Measurements from ENCODE around the gene PTPRU. TPM values are rescaled to one million over a fixed set of nuclear protein-coding genes. Genes with fewer than 3 reads are reported as not detected.
"Not testable (repeated sequence)": the region's sequence is repeated elsewhere in the genome, so short reads cannot be mapped to it uniquely, and the experiment has no call there.

PTPRU gene
- total RNA-seq, 1 donor from 2014 or later: 92.5 TPM

DNA sequence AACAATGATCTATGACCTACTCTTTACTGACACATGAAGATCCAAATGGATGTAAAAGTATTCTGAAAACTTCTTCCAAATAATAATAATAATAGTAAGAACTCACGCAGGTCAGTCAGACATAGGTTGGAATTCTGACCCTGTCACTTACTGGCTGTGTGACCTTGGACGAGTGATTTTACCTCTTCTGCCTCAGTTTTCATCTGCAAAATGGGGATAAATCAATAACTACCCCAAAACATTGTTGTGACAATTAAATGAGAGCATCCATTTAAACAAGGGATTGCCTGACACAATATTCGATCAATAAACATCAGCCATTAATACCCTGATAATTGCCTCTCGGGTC lies 6.1 kb upstream of the PTPRU start:
- peak overlapping the region; percentile 98 for H3K4me3 Mint-ChIP-seq (ENCODE audit: unreplicated experiment)
- H3K4me1 Mint-ChIP-seq (ENCODE audit: low read depth, unreplicated experiment): peaks cover 4% of the 10 kb centered on the region
- TF ChIP-seq, protein P1, sequence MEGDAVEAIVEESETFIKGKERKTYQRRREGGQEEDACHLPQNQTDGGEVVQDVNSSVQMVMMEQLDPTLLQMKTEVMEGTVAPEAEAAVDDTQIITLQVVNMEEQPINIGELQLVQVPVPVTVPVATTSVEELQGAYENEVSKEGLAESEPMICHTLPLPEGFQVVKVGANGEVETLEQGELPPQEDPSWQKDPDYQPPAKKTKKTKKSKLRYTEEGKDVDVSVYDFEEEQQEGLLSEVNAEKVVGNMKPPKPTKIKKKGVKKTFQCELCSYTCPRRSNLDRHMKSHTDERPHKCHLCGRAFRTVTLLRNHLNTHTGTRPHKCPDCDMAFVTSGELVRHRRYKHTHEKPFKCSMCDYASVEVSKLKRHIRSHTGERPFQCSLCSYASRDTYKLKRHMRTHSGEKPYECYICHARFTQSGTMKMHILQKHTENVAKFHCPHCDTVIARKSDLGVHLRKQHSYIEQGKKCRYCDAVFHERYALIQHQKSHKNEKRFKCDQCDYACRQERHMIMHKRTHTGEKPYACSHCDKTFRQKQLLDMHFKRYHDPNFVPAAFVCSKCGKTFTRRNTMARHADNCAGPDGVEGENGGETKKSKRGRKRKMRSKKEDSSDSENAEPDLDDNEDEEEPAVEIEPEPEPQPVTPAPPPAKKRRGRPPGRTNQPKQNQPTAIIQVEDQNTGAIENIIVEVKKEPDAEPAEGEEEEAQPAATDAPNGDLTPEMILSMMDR (IDR thresholded peaks at IDR 0.05; ENCODE audit: partially characterized antibody, unreplicated experiment): no peak
- peaks cover 3% of the 10 kb centered on the region for H3K27me3 Mint-ChIP-seq (ENCODE audit: unreplicated experiment)
- H3K36me3 Mint-ChIP-seq (ENCODE audit: unreplicated experiment): no peaks in the 10 kb centered on the region
- H3K9me3 Mint-ChIP-seq (ENCODE audit: unreplicated experiment): peaks cover 7% of the 10 kb centered on the region
- no peak for DNase-seq
- H3K27ac Mint-ChIP-seq (ENCODE audit: unreplicated experiment): peak overlapping the region; percentile 84

GRCh38 chr1:29230553-29231378 lies 5.6 kb upstream of the PTPRU start, which contains the start of gene MECR:
TSS of gene MECR (minus strand) at chr1:29230934. CDS start at chr1:29230906, 28 bp downstream.
- Mint-ChIP-seq H3K9me3 (ENCODE audit: unreplicated experiment) (peaks cover 8% of the 10 kb centered on the region), H3K27ac (ENCODE audit: unreplicated experiment) (peak within 1 kb of the TSS; percentile 84), H3K27me3 (ENCODE audit: unreplicated experiment) (peaks cover under 1% of the 10 kb centered on the region), H3K4me1 (ENCODE audit: low read depth, unreplicated experiment) (peaks cover 4% of the 10 kb centered on the region), H3K4me3 (ENCODE audit: unreplicated experiment) (peak within 1 kb of the TSS; percentile 98), H3K36me3 (ENCODE audit: unreplicated experiment) (no peaks in the 10 kb centered on the region)
- TF ChIP-seq, protein P1 (IDR thresholded peaks at IDR 0.05; ENCODE audit: partially characterized antibody, unreplicated experiment): no peak
- DNase-seq: peak; percentile 97

GRCh38 chr1:29232387-29232786 lies 3.9 kb upstream of the PTPRU start:
- Mint-ChIP-seq H3K27me3 (ENCODE audit: unreplicated experiment) (peaks cover 11% of the 10 kb centered on the region), H3K4me1 (ENCODE audit: low read depth, unreplicated experiment) (peaks cover 10% of the 10 kb centered on the region), H3K36me3 (ENCODE audit: unreplicated experiment) (peaks cover 6% of the 10 kb centered on the region), H3K4me3 (ENCODE audit: unreplicated experiment) (no peak overlapping the region), H3K9me3 (ENCODE audit: unreplicated experiment) (peaks cover 14% of the 10 kb centered on the region), H3K27ac (ENCODE audit: unreplicated experiment) (no peak overlapping the region)
- DNase-seq: no peak
- TF ChIP-seq, protein P1 (IDR thresholded peaks at IDR 0.05; ENCODE audit: partially characterized antibody, unreplicated experiment): no peak

DNA sequence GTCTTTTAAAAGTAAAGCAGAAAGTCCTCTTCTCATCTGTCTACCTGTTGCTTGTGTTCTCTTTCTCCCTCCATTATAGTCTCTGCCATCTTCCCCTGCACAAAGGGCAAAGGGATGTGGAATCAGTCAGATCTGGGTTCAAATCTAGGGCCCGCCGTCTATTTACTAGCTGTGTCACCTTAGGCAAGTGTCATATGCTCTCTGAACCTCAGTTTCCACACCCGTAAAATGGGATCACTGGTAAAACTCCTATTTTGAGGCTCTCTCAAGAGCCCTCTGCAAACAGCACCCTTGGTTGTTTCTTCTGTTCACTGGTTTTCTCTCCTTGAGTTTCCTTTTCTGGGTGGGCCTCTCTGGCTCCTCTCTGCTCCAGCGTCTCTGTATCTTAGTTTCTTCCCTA lies 2.6 kb upstream of the PTPRU start:
- no peak for DNase-seq
- TF ChIP-seq, protein P1 (IDR thresholded peaks at IDR 0.05; ENCODE audit: partially characterized antibody, unreplicated experiment): no peak
- Mint-ChIP-seq H3K4me3 (ENCODE audit: unreplicated experiment) (peak overlapping the region; percentile 47), H3K36me3 (ENCODE audit: unreplicated experiment) (peaks cover 6% of the 10 kb centered on the region), H3K9me3 (ENCODE audit: unreplicated experiment) (peaks cover 16% of the 10 kb centered on the region), H3K27ac (ENCODE audit: unreplicated experiment) (no peak overlapping the region), H3K4me1 (ENCODE audit: low read depth, unreplicated experiment) (peaks cover 12% of the 10 kb centered on the region), H3K27me3 (ENCODE audit: unreplicated experiment) (peaks cover 11% of the 10 kb centered on the region)

DNA sequence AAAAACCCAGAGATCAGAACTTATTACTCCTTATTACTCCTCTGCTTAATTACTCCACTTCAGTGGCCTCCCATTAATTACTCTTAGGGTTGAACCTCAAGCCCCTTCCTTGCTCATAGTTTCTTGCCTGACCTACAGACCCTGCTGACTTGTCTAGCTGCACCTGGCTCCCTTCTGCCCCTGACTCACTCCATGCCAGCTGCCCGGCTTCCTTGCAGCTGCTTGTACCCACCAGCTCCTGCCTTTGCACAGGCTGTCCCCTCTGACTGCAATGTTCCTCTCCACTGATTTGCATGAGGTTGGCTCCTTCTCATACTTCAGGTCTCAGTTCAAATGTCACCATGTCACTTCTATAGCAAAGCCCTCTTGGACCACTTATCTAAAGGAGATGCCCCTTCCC lies 1.9 kb upstream of the PTPRU start:
- H3K9me3 Mint-ChIP-seq (ENCODE audit: unreplicated experiment): peaks cover 15% of the 10 kb centered on the region
- TF ChIP-seq, protein P1 (IDR thresholded peaks at IDR 0.05; ENCODE audit: partially characterized antibody, unreplicated experiment): no peak
- H3K4me1 Mint-ChIP-seq (ENCODE audit: low read depth, unreplicated experiment): peaks cover 18% of the 10 kb centered on the region
- H3K27me3 Mint-ChIP-seq (ENCODE audit: unreplicated experiment): peaks cover 11% of the 10 kb centered on the region
- H3K27ac Mint-ChIP-seq (ENCODE audit: unreplicated experiment): no peak overlapping the region
- DNase-seq: no peak
- H3K36me3 Mint-ChIP-seq (ENCODE audit: unreplicated experiment): peaks cover 6% of the 10 kb centered on the region
- H3K4me3 Mint-ChIP-seq (ENCODE audit: unreplicated experiment): no peak overlapping the region

GRCh38 chr1:29234881-29235280 lies 1.4 kb upstream of the PTPRU start:
- not testable (repeated sequence) for DNase-seq; H3K36me3 Mint-ChIP-seq (ENCODE audit: unreplicated experiment); H3K4me3 Mint-ChIP-seq (ENCODE audit: unreplicated experiment); H3K27ac Mint-ChIP-seq (ENCODE audit: unreplicated experiment)
- Mint-ChIP-seq H3K27me3 (ENCODE audit: unreplicated experiment) (peaks cover 13% of the 10 kb centered on the region), H3K9me3 (ENCODE audit: unreplicated experiment) (peaks cover 16% of the 10 kb centered on the region), H3K4me1 (ENCODE audit: low read depth, unreplicated experiment) (peaks cover 22% of the 10 kb centered on the region)
